Measurements from ENCODE around the gene PATJ.
"Not testable (repeated sequence)": the region's sequence is repeated elsewhere in the genome, so short reads cannot be mapped to it uniquely, and the experiment has no call there.

The PATJ gene

GRCh38 chr1:62109124-62109523, 366.8 kb downstream of the PATJ start:
- no peak for DNase-seq

- DNase-seq = no peak
These were observed 368.0 kb downstream of the PATJ start for GRCh38 chr1:62110198-62110817.

- no peak for DNase-seq
These were observed 368.8 kb downstream of the PATJ start for GRCh38 chr1:62111084-62111483.

- no peak for DNase-seq
These were observed 371.2 kb downstream of the PATJ start for GRCh38 chr1:62113507-62113906.

GRCh38 chr1:62117018-62117750, 374.9 kb downstream of the PATJ start:
- DNase-seq = no peak

GRCh38 chr1:62126579-62127290, 384.5 kb downstream of the PATJ start:
- no peak for DNase-seq

- DNase-seq = no peak
These were observed 386.5 kb downstream of the PATJ start for GRCh38 chr1:62128745-62129144.

GRCh38 chr1:62131093-62131725, 388.9 kb downstream of the PATJ start:
- peak; percentile 84 for DNase-seq

- DNase-seq = no peak
These were observed 395.7 kb downstream of the PATJ start for GRCh38 chr1:62138029-62138428.

- DNase-seq = no peak
These were observed 397.1 kb downstream of the PATJ start for GRCh38 chr1:62139410-62139809.

- no peak for DNase-seq
These were observed 398.4 kb downstream of the PATJ start for GRCh38 chr1:62140666-62141065.

- no peak for DNase-seq
These were observed 400.2 kb downstream of the PATJ start for GRCh38 chr1:62142496-62142895.

- DNase-seq = peak; percentile 71
These were observed 402.1 kb downstream of the PATJ start for GRCh38 chr1:62144238-62144831.

- no peak for DNase-seq
These were observed 417.7 kb downstream of the PATJ start for GRCh38 chr1:62159940-62160348.

- no peak for DNase-seq
These were observed 419.4 kb downstream of the PATJ start for GRCh38 chr1:62161711-62162110.

- not testable (repeated sequence) for DNase-seq
These were observed 428.1 kb downstream of the PATJ start for GRCh38 chr1:62170380-62170779.

GRCh38 chr1:62175568-62176179, 433.4 kb downstream of the PATJ start:
- peak; percentile 74 for DNase-seq

- no peak for DNase-seq
These were observed 434.5 kb downstream of the PATJ start for GRCh38 chr1:62176597-62177312.

- no peak for DNase-seq
These were observed 435.3 kb downstream of the PATJ start for GRCh38 chr1:62177621-62178020.

- DNase-seq = no peak
These were observed 436.1 kb downstream of the PATJ start for GRCh38 chr1:62178372-62178771.

- not testable (repeated sequence) for DNase-seq
These were observed 437.8 kb downstream of the PATJ start for GRCh38 chr1:62180054-62180453.

GRCh38 chr1:62180639-62181038, 438.4 kb downstream of the PATJ start:
- no peak for DNase-seq

Measured in hematopoietic multipotent progenitor cell treated with erythropoietin and hydrocortisone succinate and interleukin-3 and kit ligand, for 6 days (in vitro differentiated cells).